ENCODE measurements around the gene GMDS.

GMDS gene

DNA sequence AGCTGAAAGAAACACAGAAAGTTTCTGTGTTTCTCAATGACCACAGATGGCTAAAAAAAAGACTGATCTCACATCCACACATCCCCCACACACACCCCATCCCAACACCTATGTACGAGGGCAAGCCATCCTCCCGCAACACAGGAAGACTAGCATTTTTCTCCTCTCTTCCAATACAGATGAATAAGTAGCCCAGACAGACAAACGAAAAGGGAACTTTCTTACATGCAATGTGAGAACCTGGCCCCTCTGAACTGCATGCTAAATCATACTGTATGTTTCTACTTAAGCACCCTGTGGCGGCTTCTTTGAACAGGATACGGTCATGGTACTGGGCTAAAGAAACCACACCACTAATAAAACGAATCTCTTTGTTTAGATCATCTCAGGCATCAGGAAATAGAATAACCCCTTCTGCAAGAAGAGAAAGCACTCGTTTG is 116.2 kb downstream of the GMDS start:
- Histone ChIP-seq H3K14ac (ENCODE audit: low read length in 2 of 2) (no peak overlapping the region), H2BK15ac (ENCODE audit: low read depth, poor library complexity, severe bottlenecking) (no peak overlapping the region), H3K4ac (ENCODE audit: low read depth in 1 of 2, low read length in 2 of 2) (no peak overlapping the region), H2BK5ac (ENCODE audit: low read depth, low read length, poor library complexity, severe bottlenecking) (no peak overlapping the region), H4K91ac (ENCODE audit: low read length) (no peak overlapping the region), H3K18ac (ENCODE audit: low read depth in 1 of 2, low read length in 2 of 2) (no peak overlapping the region), H3K4me2 (ENCODE audit: low read length, poor library complexity, severe bottlenecking) (no peak overlapping the region), H3K9me3 (ENCODE audit: control insufficient read depth, low read length) (no peaks in the 10 kb centered on the region), H2AK5ac (ENCODE audit: low read length, severe bottlenecking) (no peak overlapping the region), H3K23ac (ENCODE audit: low read length in 2 of 2) (no peak overlapping the region), H3K79me1 (replicated peaks; ENCODE audit: low read length, poor library complexity, severe bottlenecking) (peaks cover 14% of the 10 kb centered on the region), H3K9ac (ENCODE audit: low read length) (no peak overlapping the region), H3K27ac (ENCODE audit: low read length, poor library complexity, severe bottlenecking) (no peak overlapping the region), H2BK120ac (ENCODE audit: low read depth, low read length) (no peak overlapping the region), H3K36me3 (ENCODE audit: control insufficient read depth in 1 of 2, insufficient read depth in 2 of 2, low read depth in 1 of 2, low read length in 2 of 2) (no peaks in the 10 kb centered on the region), H2BK12ac (ENCODE audit: low read length in 2 of 2) (no peak overlapping the region), H3K27me3 (ENCODE audit: control insufficient read depth in 1 of 2, insufficient read depth in 1 of 2, low read length in 2 of 2) (no peaks in the 10 kb centered on the region), H3K4me3 (ENCODE audit: insufficient read depth in 1 of 2, low read depth in 1 of 2, low read length in 2 of 2) (no peak overlapping the region), H3K4me1 (ENCODE audit: control insufficient read depth, insufficient read depth, low read depth, low read length) (no peaks in the 10 kb centered on the region), H2AFZ (ENCODE audit: low read depth, low read length) (no peak overlapping the region), H4K8ac (ENCODE audit: low read length) (no peak overlapping the region)
- no peak for DNase-seq
- 35% methylated on average over 7 of the region's 7 CpGs for WGBS

DNA sequence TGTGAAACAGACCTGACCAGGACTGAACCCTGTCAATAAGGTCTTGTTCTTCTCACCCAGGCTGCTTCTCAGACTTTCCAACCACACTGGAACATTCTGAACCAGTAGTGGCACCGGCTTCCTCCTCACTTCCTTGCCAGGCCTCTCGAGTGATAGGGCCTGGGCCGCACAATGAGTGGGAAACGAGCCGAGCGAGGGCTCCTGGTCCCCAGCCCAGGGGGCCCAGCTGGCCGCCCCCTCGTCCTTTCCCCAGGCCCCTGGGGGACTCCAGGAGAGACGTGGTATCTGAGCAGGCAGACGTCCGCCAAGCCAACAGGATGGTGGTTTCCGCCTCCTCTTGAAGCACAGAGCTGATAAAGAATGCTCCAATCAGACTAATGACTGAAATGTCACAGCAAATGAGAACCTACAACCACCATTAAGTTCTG is 117.9 kb downstream of the GMDS start:
- no peak overlapping the region for H3K23ac ChIP-seq (ENCODE audit: low read length in 2 of 2)
- H3K18ac ChIP-seq (ENCODE audit: low read depth in 1 of 2, low read length in 2 of 2): no peak overlapping the region
- H2BK15ac ChIP-seq (ENCODE audit: low read depth, poor library complexity, severe bottlenecking): peak overlapping the region; percentile 54
- no peak overlapping the region for H2AFZ ChIP-seq (ENCODE audit: low read depth, low read length)
- H3K9me3 ChIP-seq (ENCODE audit: control insufficient read depth, low read length): no peaks in the 10 kb centered on the region
- H3K79me1 ChIP-seq (replicated peaks; ENCODE audit: low read length, poor library complexity, severe bottlenecking): peaks cover 15% of the 10 kb centered on the region
- no peak overlapping the region for H2BK12ac ChIP-seq (ENCODE audit: low read length in 2 of 2)
- no peak for DNase-seq
- H4K91ac ChIP-seq (ENCODE audit: low read length): no peak overlapping the region
- H3K14ac ChIP-seq (ENCODE audit: low read length in 2 of 2): no peak overlapping the region
- no peaks in the 10 kb centered on the region for H3K4me1 ChIP-seq (ENCODE audit: control insufficient read depth, insufficient read depth, low read depth, low read length)
- H3K4me3 ChIP-seq (ENCODE audit: insufficient read depth in 1 of 2, low read depth in 1 of 2, low read length in 2 of 2): no peak overlapping the region
- H2AK5ac ChIP-seq (ENCODE audit: low read length, severe bottlenecking): no peak overlapping the region
- H2BK5ac ChIP-seq (ENCODE audit: low read depth, low read length, poor library complexity, severe bottlenecking): no peak overlapping the region
- no peak overlapping the region for H4K8ac ChIP-seq (ENCODE audit: low read length)
- H3K27me3 ChIP-seq (ENCODE audit: control insufficient read depth in 1 of 2, insufficient read depth in 1 of 2, low read length in 2 of 2): no peaks in the 10 kb centered on the region
- H3K9ac ChIP-seq (ENCODE audit: low read length): no peak overlapping the region
- no peak overlapping the region for H3K27ac ChIP-seq (ENCODE audit: low read length, poor library complexity, severe bottlenecking)
- WGBS: 37% methylated on average over 12 of the region's 12 CpGs
- no peak overlapping the region for H3K4me2 ChIP-seq (ENCODE audit: low read length, poor library complexity, severe bottlenecking)
- peaks cover 0 to 3% of the 10 kb centered on the region in 2 experiments for H3K36me3 ChIP-seq (ENCODE audit: control insufficient read depth in 1 of 2, insufficient read depth in 2 of 2, low read depth in 1 of 2, low read length in 2 of 2)
- no peak overlapping the region for H3K4ac ChIP-seq (ENCODE audit: low read depth in 1 of 2, low read length in 2 of 2)
- no peak overlapping the region for H2BK120ac ChIP-seq (ENCODE audit: low read depth, low read length)

DNA sequence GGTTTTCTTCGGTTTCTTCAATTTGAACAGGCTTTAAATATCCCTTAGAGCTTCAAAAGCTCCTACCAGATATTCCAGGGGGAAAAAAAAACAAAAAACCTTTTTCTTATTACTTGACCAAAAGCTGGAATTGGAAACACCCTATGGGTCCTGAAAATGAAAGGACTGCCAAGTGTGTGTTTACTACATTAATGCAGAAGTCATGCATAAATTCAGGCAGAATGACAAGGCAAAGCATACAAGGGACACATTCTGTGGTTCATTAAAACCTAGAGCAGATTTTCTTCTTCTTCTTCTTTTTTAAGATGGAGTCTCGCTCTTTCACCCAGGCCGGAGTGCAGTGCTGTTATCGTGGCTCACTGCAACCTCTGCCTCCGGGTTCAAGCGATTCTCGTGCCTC is 119.1 kb downstream of the GMDS start:
- Histone ChIP-seq H3K4me3 (ENCODE audit: insufficient read depth in 1 of 2, low read depth in 1 of 2, low read length in 2 of 2) (no peak overlapping the region), H3K23ac (ENCODE audit: low read length in 2 of 2) (no peak overlapping the region), H3K14ac (ENCODE audit: low read length in 2 of 2) (no peak overlapping the region), H4K91ac (ENCODE audit: low read length) (no peak overlapping the region), H3K27ac (ENCODE audit: low read length, poor library complexity, severe bottlenecking) (no peak overlapping the region), H4K8ac (ENCODE audit: low read length) (no peak overlapping the region), H3K4me1 (ENCODE audit: control insufficient read depth, insufficient read depth, low read depth, low read length) (no peaks in the 10 kb centered on the region), H2BK15ac (ENCODE audit: low read depth, poor library complexity, severe bottlenecking) (no peak overlapping the region), H3K9ac (ENCODE audit: low read length) (no peak overlapping the region), H3K18ac (ENCODE audit: low read depth in 1 of 2, low read length in 2 of 2) (no peak overlapping the region), H2AK5ac (ENCODE audit: low read length, severe bottlenecking) (no peak overlapping the region), H3K36me3 (ENCODE audit: control insufficient read depth in 1 of 2, insufficient read depth in 2 of 2, low read depth in 1 of 2, low read length in 2 of 2) (peaks cover 0 to 3% of the 10 kb centered on the region in 2 experiments), H2BK120ac (ENCODE audit: low read depth, low read length) (no peak overlapping the region), H3K79me1 (replicated peaks; ENCODE audit: low read length, poor library complexity, severe bottlenecking) (peaks cover 15% of the 10 kb centered on the region), H3K4ac (ENCODE audit: low read depth in 1 of 2, low read length in 2 of 2) (no peak overlapping the region), H2AFZ (ENCODE audit: low read depth, low read length) (no peak overlapping the region), H3K27me3 (ENCODE audit: control insufficient read depth in 1 of 2, insufficient read depth in 1 of 2, low read length in 2 of 2) (no peaks in the 10 kb centered on the region), H3K4me2 (ENCODE audit: low read length, poor library complexity, severe bottlenecking) (no peak overlapping the region), H2BK5ac (ENCODE audit: low read depth, low read length, poor library complexity, severe bottlenecking) (no peak overlapping the region), H3K9me3 (ENCODE audit: control insufficient read depth, low read length) (no peaks in the 10 kb centered on the region), H2BK12ac (ENCODE audit: low read length in 2 of 2) (no peak overlapping the region)
- 98% methylated on average over 7 of the region's 7 CpGs for WGBS
- DNase-seq: no peak

DNA sequence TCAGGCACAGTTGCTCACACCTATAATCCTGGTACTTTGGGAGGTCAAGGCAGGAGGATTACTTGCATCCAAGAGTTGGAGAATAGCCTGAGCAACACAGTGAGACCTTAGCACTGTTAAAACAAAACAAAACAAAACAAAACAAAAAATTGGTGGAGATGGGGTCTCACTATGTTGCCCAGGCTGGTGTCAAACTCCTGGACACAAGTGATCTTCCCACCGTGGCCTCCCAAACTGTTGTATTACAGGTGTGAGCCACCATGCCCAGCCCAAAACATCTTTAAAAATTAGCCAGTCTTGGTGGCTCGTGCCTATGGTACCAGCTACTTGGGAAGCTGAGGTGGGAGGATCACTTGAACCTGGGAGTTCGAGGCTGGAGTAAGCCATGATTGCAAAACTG is 120.2 kb downstream of the GMDS start:
- H3K4me3 ChIP-seq (ENCODE audit: insufficient read depth in 1 of 2, low read depth in 1 of 2, low read length in 2 of 2): no peak overlapping the region
- peaks cover 0 to 3% of the 10 kb centered on the region in 2 experiments for H3K36me3 ChIP-seq (ENCODE audit: control insufficient read depth in 1 of 2, insufficient read depth in 2 of 2, low read depth in 1 of 2, low read length in 2 of 2)
- H3K23ac ChIP-seq (ENCODE audit: low read length in 2 of 2): no peak overlapping the region
- no peak overlapping the region for H3K18ac ChIP-seq (ENCODE audit: low read depth in 1 of 2, low read length in 2 of 2)
- H4K8ac ChIP-seq (ENCODE audit: low read length): no peak overlapping the region
- no peak overlapping the region for H3K4me2 ChIP-seq (ENCODE audit: low read length, poor library complexity, severe bottlenecking)
- no peak overlapping the region for H3K9ac ChIP-seq (ENCODE audit: low read length)
- H2BK12ac ChIP-seq (ENCODE audit: low read length in 2 of 2): no peak overlapping the region
- H3K9me3 ChIP-seq (ENCODE audit: control insufficient read depth, low read length): no peaks in the 10 kb centered on the region
- no peak overlapping the region for H2AFZ ChIP-seq (ENCODE audit: low read depth, low read length)
- no peak overlapping the region for H3K14ac ChIP-seq (ENCODE audit: low read length in 2 of 2)
- no peak overlapping the region for H2BK120ac ChIP-seq (ENCODE audit: low read depth, low read length)
- H3K4ac ChIP-seq (ENCODE audit: low read depth in 1 of 2, low read length in 2 of 2): no peak overlapping the region
- no peak overlapping the region for H4K91ac ChIP-seq (ENCODE audit: low read length)
- H2BK15ac ChIP-seq (ENCODE audit: low read depth, poor library complexity, severe bottlenecking): no peak overlapping the region
- H3K27ac ChIP-seq (ENCODE audit: low read length, poor library complexity, severe bottlenecking): no peak overlapping the region
- no peak overlapping the region for H2AK5ac ChIP-seq (ENCODE audit: low read length, severe bottlenecking)
- DNase-seq: no peak
- no peaks in the 10 kb centered on the region for H3K27me3 ChIP-seq (ENCODE audit: control insufficient read depth in 1 of 2, insufficient read depth in 1 of 2, low read length in 2 of 2)
- 87% methylated on average over 3 of the region's 3 CpGs for WGBS
- H3K79me1 ChIP-seq (replicated peaks; ENCODE audit: low read length, poor library complexity, severe bottlenecking): peaks cover 15% of the 10 kb centered on the region
- H3K4me1 ChIP-seq (ENCODE audit: control insufficient read depth, insufficient read depth, low read depth, low read length): no peaks in the 10 kb centered on the region
- H2BK5ac ChIP-seq (ENCODE audit: low read depth, low read length, poor library complexity, severe bottlenecking): no peak overlapping the region

All from mesenchymal stem cell (in vitro differentiated cells and primary cell).